Breast epithelium (tissue), 3 donors: ENCODE data around the gene LYVE1.

Source experiments
- CTCF ChIP-seq, 3 donors: fragments of 450-650 bp; IDR thresholded peaks; one replicate each; pipeline ENCODE4 v1.5.1; 2016 to 2017; ENCODE audit warnings: antibody characterized with exemption in 3 of 3, mild to moderate bottlenecking in 3 of 3, moderate library complexity in 3 of 3
- POLR2AphosphoS5 ChIP-seq, 3 donors: sonication (generic); formaldehyde crosslinking; IDR thresholded peaks; one replicate each; pipeline ENCODE4 v1.6.1; 2017; ENCODE audit warnings: antibody characterized with exemption in 3 of 3

DNA sequence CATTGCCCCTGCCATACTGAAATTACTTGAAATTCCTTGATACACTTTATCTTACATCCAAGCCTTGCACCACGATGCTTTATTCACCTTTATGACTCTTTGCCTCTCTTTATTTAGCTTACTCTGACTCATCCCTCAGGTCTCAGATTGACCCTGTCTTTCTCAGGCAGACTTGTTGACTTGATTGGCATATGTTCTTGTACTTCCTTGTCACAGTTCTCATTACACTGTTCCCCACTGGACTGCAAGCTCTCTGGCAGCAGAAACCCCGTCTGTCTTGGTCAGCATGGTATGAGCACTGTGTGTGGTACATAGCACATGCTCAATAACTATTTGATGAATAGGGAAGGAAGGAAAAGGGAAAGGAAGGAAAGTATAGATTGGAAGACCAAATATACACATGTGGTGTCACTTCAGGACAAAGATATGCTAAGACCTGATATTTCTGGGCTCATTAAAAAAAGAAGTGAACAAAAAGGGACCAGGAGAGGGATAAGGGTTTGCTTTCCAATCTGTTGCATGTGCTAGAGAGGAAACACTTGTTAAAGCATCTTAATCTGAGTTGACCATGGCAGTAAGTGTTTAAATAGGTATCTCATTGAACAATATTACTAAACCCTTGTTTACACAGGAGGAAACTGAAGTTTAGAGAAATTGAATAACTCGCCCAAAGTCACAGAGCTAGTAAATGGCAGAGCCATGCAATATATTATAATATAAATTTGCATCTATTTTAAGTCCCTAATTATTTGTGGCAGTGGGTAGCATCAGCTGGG, 7.2 kb downstream of the LYVE1 start:
- no peak for TF ChIP-seq CTCF (IDR thresholded peaks at IDR 0.05)
- no peak for TF ChIP-seq POLR2AphosphoS5 (IDR thresholded peaks at IDR 0.05)
